DOHH2 (cell line): Measurements from ENCODE around the gene SH3GLB1.

ENCODE experiments used
- H3F3A ChIP-seq: fragments of 200-600 bp; sonication (generic), shearing (Covaris generic); 2 replicates; pipeline ENCODE4 v1.6.0; 2016; ENCODE audit warnings: antibody characterized with exemption, mild to moderate bottlenecking; ENCODE audit not compliant: control insufficient read depth, insufficient read depth
- H3K27ac ChIP-seq: fragments of 200-600 bp; sonication (generic); 2 replicates; pipeline ENCODE4 v1.5.1; 2014; ENCODE audit warnings: low read depth, mild to moderate bottlenecking, low read length, moderate library complexity
- H3K27me3 ChIP-seq: fragments of 200-600 bp; sonication (generic); 2 replicates; pipeline ENCODE4 v1.6.1; 2014; ENCODE audit warnings: mild to moderate bottlenecking, low read length, mixed read lengths; ENCODE audit not compliant: control insufficient read depth
- H3K36me3 ChIP-seq: fragments of 200-600 bp; sonication (generic); 2 replicates; pipeline ENCODE4 v1.6.1; 2014; ENCODE audit warnings: mild to moderate bottlenecking, low read length, moderate library complexity, mixed read lengths; ENCODE audit not compliant: control insufficient read depth
- H3K4me1 ChIP-seq: fragments of 200-600 bp; sonication (generic); 2 replicates; pipeline ENCODE4 v1.6.1; 2014; ENCODE audit warnings: mild to moderate bottlenecking, low read length, mixed read lengths; ENCODE audit not compliant: control insufficient read depth
- H3K4me2 ChIP-seq: fragments of 200-600 bp; sonication (generic); 2 replicates; pipeline ENCODE4 v1.6.0; 2014; ENCODE audit warnings: mild to moderate bottlenecking, low read length, moderate library complexity
- H3K4me3 ChIP-seq: fragments of 200-600 bp; sonication (generic); 2 replicates; pipeline ENCODE4 v1.5.1; 2014; ENCODE audit warnings: mild to moderate bottlenecking, low read length, mixed read lengths
- H3K79me2 ChIP-seq: fragments of 200-600 bp; sonication (generic); 2 replicates; pipeline ENCODE4 v1.6.1; 2014; ENCODE audit warnings: mild to moderate bottlenecking, low read length, mixed read lengths; ENCODE audit not compliant: control insufficient read depth
- H3K9me2 ChIP-seq: fragments of 200-600 bp; sonication (generic); replicated peaks from 2 replicates; pipeline ENCODE4 v1.6.1; 2014; ENCODE audit warnings: mild to moderate bottlenecking, low read length, mixed read lengths; ENCODE audit not compliant: control insufficient read depth
- H3K9me3 ChIP-seq: fragments of 200-600 bp; sonication (generic); 2 replicates; pipeline ENCODE4 v1.6.1; 2014; ENCODE audit warnings: antibody characterized with exemption, low read length, mixed read lengths; ENCODE audit not compliant: control insufficient read depth, insufficient read depth
- H4K20me1 ChIP-seq: fragments of 200-600 bp; sonication (generic); 2 replicates; pipeline ENCODE4 v1.6.0; 2014; ENCODE audit warnings: low read depth, mild to moderate bottlenecking, antibody characterized with exemption, low read length, moderate library complexity; ENCODE audit not compliant: control insufficient read depth, insufficient read depth
- CTCF ChIP-seq: fragments of 200-600 bp; sonication (generic); IDR thresholded peaks from one replicate; pipeline ENCODE4 v1.5.1; 2014; ENCODE audit warnings: antibody characterized with exemption, mild to moderate bottlenecking, low read depth, low read length; ENCODE audit not compliant: poor library complexity, severe bottlenecking
- EZH2phosphoT487 ChIP-seq: fragments of 200-600 bp; sonication (generic); IDR thresholded peaks from 2 replicates; pipeline ENCODE4 v1.6.1; 2017; ENCODE audit warnings: borderline replicate concordance, mild to moderate bottlenecking, antibody characterized with exemption, low read length, moderate library complexity, mixed read lengths

The SH3GLB1 gene

GRCh38 chr1:86747304-86747703 is 42.9 kb downstream of the SH3GLB1 start:
- Histone ChIP-seq H3K36me3 (peaks cover 29% of the 10 kb centered on the region), H3K27me3 (no peaks in the 10 kb centered on the region), H3K4me2 (no peak overlapping the region), H3K27ac (no peak overlapping the region), H3K9me2 (no peaks in the 10 kb centered on the region), H3K79me2 (no peaks in the 10 kb centered on the region), H3K9me3 (no peaks in the 10 kb centered on the region), H3F3A (no peaks in the 10 kb centered on the region), H3K4me1 (no peaks in the 10 kb centered on the region), H4K20me1 (no peaks in the 10 kb centered on the region), H3K4me3 (no peak overlapping the region)
- no peak for TF ChIP-seq CTCF
- TF ChIP-seq EZH2phosphoT487 = no peak

- no peaks in the 10 kb centered on the region for H3K9me2 ChIP-seq
- H3K9me3 ChIP-seq = no peaks in the 10 kb centered on the region
- H3K4me1 ChIP-seq = peaks cover 6% of the 10 kb centered on the region
- no peak overlapping the region for H3K4me2 ChIP-seq
- no peak overlapping the region for H3K27ac ChIP-seq
- peaks cover 15% of the 10 kb centered on the region for H3K36me3 ChIP-seq
- H3F3A ChIP-seq = no peaks in the 10 kb centered on the region
- no peaks in the 10 kb centered on the region for H4K20me1 ChIP-seq
- no peak for TF ChIP-seq CTCF
- H3K4me3 ChIP-seq = no peak overlapping the region
- H3K27me3 ChIP-seq = no peaks in the 10 kb centered on the region
- no peaks in the 10 kb centered on the region for H3K79me2 ChIP-seq
Measured at GRCh38 chr1:86748622-86749373, 44.4 kb downstream of the SH3GLB1 start.

- H3K4me1 ChIP-seq = peaks cover 19% of the 10 kb centered on the region
- H3K79me2 ChIP-seq = no peaks in the 10 kb centered on the region
- H3K9me2 ChIP-seq = no peaks in the 10 kb centered on the region
- H3K4me2 ChIP-seq = no peak overlapping the region
- H4K20me1 ChIP-seq = no peaks in the 10 kb centered on the region
- TF ChIP-seq EZH2phosphoT487 (no peak), CTCF (no peak)
- H3K36me3 ChIP-seq = peaks cover 3% of the 10 kb centered on the region
- no peaks in the 10 kb centered on the region for H3K27me3 ChIP-seq
- H3K4me3 ChIP-seq = no peak overlapping the region
- H3F3A ChIP-seq = peaks cover 10% of the 10 kb centered on the region; the same call in 1 of the 2 replicates
- H3K27ac ChIP-seq = no peak overlapping the region
- no peaks in the 10 kb centered on the region for H3K9me3 ChIP-seq
Measured at GRCh38 chr1:86750076-86750475, 45.7 kb downstream of the SH3GLB1 start.
